Measurements from ENCODE around the gene FHOD3.
A peak's percentile ranks its signal among the peaks of the same experiment; 100 is the strongest.

Gene FHOD3

DNA sequence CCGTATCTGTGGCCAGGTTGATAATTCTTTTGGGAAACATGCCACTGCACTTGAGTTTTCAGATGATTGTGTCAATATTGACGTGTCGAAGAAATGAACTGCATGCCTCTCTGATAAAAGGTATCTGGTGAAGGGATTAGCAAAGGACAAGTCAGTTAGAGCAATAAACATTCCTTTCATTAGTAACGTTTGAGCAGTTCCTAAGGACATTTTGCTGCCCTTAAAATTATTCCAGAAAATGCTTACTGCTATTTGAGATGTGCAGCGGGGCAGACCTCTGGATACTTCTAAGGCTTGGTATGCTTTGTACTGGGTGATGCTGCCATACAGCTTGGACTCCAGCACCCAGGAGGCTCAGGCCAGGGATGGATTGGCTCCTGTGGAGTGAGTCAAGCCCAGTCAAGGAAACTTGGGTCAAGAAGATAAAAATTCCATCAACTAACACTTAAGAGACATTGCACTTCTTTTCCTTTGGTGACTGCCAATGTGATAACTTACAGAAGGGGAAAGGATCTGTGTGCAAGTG lies 166.7 kb downstream of the FHOD3 start:
- ChIA-PET CTCF (interaction anchor here (0.7 kb wide), 3 partner anchors 165 to 1036 kb away, joined by 3 to 4 read pairs (median 3); no protein-coding TSS in a partner anchor), POLR2A (no interaction called here)
- TF ChIP-seq TCF7L2 (IDR thresholded peaks at IDR 0.05; ENCODE audit: borderline replicate concordance, low read depth, low read length) (0 out of 2 replicates have a peak, but pooled peaks have one; percentile 67), ZFP69B (tag by site-specific recombination; IDR thresholded peaks at IDR 0.05) (no peak), ZNF548 (tag by site-specific recombination; IDR thresholded peaks at IDR 0.05) (no peak), ZNF792 (tag by site-specific recombination; IDR thresholded peaks at IDR 0.05) (no peak), ZNF223 (tag by site-specific recombination; IDR thresholded peaks at IDR 0.05) (no peak), OVOL3 (tag by site-specific recombination; IDR thresholded peaks at IDR 0.05) (peak; percentile 57; the same call in 1 of the 2 replicates), FEZF1 (tag by site-specific recombination; IDR thresholded peaks at IDR 0.05) (peak; percentile 87), OSR2 (tag by site-specific recombination; IDR thresholded peaks at IDR 0.05) (peak; percentile 26; the same call in 1 of the 2 replicates), ZNF843 (tag by site-specific recombination; IDR thresholded peaks at IDR 0.05) (peak; percentile 26; the same call in 1 of the 2 replicates), MYNN (tag by site-specific recombination; IDR thresholded peaks at IDR 0.05; ENCODE audit: borderline replicate concordance) (no peak), ZNF416 (tag by site-specific recombination; IDR thresholded peaks at IDR 0.05) (no peak), ZNF10 (tag by site-specific recombination; IDR thresholded peaks at IDR 0.05) (0 out of 2 replicates have a peak, but pooled peaks have one; percentile 28)
- TF ChIP-seq, protein P1, sequence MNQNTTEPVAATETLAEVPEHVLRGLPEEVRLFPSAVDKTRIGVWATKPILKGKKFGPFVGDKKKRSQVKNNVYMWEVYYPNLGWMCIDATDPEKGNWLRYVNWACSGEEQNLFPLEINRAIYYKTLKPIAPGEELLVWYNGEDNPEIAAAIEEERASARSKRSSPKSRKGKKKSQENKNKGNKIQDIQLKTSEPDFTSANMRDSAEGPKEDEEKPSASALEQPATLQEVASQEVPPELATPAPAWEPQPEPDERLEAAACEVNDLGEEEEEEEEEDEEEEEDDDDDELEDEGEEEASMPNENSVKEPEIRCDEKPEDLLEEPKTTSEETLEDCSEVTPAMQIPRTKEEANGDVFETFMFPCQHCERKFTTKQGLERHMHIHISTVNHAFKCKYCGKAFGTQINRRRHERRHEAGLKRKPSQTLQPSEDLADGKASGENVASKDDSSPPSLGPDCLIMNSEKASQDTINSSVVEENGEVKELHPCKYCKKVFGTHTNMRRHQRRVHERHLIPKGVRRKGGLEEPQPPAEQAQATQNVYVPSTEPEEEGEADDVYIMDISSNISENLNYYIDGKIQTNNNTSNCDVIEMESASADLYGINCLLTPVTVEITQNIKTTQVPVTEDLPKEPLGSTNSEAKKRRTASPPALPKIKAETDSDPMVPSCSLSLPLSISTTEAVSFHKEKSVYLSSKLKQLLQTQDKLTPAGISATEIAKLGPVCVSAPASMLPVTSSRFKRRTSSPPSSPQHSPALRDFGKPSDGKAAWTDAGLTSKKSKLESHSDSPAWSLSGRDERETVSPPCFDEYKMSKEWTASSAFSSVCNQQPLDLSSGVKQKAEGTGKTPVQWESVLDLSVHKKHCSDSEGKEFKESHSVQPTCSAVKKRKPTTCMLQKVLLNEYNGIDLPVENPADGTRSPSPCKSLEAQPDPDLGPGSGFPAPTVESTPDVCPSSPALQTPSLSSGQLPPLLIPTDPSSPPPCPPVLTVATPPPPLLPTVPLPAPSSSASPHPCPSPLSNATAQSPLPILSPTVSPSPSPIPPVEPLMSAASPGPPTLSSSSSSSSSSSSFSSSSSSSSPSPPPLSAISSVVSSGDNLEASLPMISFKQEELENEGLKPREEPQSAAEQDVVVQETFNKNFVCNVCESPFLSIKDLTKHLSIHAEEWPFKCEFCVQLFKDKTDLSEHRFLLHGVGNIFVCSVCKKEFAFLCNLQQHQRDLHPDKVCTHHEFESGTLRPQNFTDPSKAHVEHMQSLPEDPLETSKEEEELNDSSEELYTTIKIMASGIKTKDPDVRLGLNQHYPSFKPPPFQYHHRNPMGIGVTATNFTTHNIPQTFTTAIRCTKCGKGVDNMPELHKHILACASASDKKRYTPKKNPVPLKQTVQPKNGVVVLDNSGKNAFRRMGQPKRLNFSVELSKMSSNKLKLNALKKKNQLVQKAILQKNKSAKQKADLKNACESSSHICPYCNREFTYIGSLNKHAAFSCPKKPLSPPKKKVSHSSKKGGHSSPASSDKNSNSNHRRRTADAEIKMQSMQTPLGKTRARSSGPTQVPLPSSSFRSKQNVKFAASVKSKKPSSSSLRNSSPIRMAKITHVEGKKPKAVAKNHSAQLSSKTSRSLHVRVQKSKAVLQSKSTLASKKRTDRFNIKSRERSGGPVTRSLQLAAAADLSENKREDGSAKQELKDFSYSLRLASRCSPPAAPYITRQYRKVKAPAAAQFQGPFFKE (tag by site-specific recombination; IDR thresholded peaks at IDR 0.05; ENCODE audit: borderline replicate concordance) = no peak
- TF ChIP-seq, protein P2, sequence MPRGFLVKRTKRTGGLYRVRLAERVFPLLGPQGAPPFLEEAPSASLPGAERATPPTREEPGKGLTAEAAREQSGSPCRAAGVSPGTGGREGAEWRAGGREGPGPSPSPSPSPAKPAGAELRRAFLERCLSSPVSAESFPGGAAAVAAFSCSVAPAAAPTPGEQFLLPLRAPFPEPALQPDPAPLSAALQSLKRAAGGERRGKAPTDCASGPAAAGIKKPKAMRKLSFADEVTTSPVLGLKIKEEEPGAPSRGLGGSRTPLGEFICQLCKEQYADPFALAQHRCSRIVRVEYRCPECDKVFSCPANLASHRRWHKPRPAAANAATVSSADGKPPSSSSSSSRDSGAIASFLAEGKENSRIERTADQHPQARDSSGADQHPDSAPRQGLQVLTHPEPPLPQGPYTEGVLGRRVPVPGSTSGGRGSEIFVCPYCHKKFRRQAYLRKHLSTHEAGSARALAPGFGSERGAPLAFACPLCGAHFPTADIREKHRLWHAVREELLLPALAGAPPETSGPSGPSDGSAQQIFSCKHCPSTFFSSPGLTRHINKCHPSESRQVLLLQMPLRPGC (tag by site-specific recombination; IDR thresholded peaks at IDR 0.05) = no peak
- TF ChIP-seq, protein P3, sequence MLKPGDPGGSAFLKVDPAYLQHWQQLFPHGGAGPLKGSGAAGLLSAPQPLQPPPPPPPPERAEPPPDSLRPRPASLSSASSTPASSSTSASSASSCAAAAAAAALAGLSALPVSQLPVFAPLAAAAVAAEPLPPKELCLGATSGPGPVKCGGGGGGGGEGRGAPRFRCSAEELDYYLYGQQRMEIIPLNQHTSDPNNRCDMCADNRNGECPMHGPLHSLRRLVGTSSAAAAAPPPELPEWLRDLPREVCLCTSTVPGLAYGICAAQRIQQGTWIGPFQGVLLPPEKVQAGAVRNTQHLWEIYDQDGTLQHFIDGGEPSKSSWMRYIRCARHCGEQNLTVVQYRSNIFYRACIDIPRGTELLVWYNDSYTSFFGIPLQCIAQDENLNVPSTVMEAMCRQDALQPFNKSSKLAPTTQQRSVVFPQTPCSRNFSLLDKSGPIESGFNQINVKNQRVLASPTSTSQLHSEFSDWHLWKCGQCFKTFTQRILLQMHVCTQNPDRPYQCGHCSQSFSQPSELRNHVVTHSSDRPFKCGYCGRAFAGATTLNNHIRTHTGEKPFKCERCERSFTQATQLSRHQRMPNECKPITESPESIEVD (tag by site-specific recombination; IDR thresholded peaks at IDR 0.05) = peak; percentile 45; the same call in 1 of the 2 replicates
- no peaks in the 10 kb centered on the region for H3K9me3 ChIP-seq (ENCODE audit: control insufficient read depth, insufficient read depth, low read depth, low read length)
- no peak overlapping the region for H3K4me3 ChIP-seq (ENCODE audit: low read depth, low read length)
- H3K36me3 ChIP-seq (ENCODE audit: control insufficient read depth in 2 of 2, insufficient read depth in 1 of 2, low read length in 2 of 2) = no peaks in the 10 kb centered on the region
- H3K27ac ChIP-seq (ENCODE audit: extremely low read depth, low read depth, low read length) = no peak overlapping the region
- H3K4me1 ChIP-seq (ENCODE audit: control insufficient read depth, insufficient read depth, low read length) = no peaks in the 10 kb centered on the region

DNA sequence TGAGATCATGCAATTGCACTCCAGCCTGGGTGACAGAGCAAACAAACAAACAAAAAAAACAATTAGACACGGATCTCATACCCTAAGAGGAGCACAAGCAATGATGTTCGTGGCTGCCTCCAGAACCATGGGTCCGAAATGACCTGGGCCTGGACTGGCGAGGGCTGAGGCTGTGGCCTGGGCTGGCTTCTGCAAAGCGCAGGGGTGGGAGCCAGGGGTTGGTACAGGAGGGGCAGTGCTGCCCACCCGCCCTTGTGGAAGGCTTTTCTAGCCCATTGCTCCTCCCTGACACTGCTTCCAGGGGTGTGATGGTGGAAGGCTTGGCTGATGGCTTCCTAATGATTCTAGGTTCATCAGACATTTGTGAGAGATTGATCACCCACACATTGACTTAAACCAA lies 167.8 kb downstream of the FHOD3 start:
- Histone ChIP-seq H3K4me1 (ENCODE audit: control insufficient read depth, insufficient read depth, low read length) (no peaks in the 10 kb centered on the region), H3K4me3 (ENCODE audit: low read depth, low read length) (no peak overlapping the region), H3K27ac (ENCODE audit: extremely low read depth, low read depth, low read length) (no peak overlapping the region), H3K9me3 (ENCODE audit: control insufficient read depth, insufficient read depth, low read depth, low read length) (no peaks in the 10 kb centered on the region), H3K36me3 (ENCODE audit: control insufficient read depth in 2 of 2, insufficient read depth in 1 of 2, low read length in 2 of 2) (no peaks in the 10 kb centered on the region)
- ChIA-PET POLR2A (no interaction called here), CTCF (no interaction called here)
- no peak for TF ChIP-seq HOXD13 (CRISPR knock-in tag; IDR thresholded peaks at IDR 0.05; ENCODE audit: borderline replicate concordance)
- TF ChIP-seq, protein P4, sequence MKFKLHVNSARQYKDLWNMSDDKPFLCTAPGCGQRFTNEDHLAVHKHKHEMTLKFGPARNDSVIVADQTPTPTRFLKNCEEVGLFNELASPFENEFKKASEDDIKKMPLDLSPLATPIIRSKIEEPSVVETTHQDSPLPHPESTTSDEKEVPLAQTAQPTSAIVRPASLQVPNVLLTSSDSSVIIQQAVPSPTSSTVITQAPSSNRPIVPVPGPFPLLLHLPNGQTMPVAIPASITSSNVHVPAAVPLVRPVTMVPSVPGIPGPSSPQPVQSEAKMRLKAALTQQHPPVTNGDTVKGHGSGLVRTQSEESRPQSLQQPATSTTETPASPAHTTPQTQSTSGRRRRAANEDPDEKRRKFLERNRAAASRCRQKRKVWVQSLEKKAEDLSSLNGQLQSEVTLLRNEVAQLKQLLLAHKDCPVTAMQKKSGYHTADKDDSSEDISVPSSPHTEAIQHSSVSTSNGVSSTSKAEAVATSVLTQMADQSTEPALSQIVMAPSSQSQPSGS (tag by site-specific recombination; IDR thresholded peaks at IDR 0.05; ENCODE audit: low read depth) = no peak
- TF ChIP-seq FEZF1 (tag by site-specific recombination; IDR thresholded peaks at IDR 0.05) = no peak
- TF ChIP-seq ZNF223 (tag by site-specific recombination; IDR thresholded peaks at IDR 0.05) = no peak
- TF ChIP-seq, protein P5, sequence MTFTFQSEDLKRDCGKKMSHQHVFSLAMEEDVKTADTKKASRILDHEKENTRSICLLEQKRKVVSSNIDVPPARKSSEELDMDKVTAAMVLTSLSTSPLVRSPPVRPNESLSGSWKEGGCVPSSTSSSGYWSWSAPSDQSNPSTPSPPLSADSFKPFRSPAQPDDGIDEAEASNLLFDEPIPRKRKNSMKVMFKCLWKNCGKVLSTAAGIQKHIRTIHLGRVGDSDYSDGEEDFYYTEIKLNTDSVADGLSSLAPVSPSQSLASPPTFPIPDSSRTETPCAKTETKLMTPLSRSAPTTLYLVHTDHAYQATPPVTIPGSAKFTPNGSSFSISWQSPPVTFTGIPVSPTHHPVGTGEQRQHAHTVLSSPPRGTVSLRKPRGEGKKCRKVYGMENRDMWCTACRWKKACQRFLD (tag by site-specific recombination; IDR thresholded peaks at IDR 0.05) = no peak
- TF ChIP-seq ZNF624 (tag by site-specific recombination; IDR thresholded peaks at IDR 0.05) = no peak
- TF ChIP-seq, protein P6, sequence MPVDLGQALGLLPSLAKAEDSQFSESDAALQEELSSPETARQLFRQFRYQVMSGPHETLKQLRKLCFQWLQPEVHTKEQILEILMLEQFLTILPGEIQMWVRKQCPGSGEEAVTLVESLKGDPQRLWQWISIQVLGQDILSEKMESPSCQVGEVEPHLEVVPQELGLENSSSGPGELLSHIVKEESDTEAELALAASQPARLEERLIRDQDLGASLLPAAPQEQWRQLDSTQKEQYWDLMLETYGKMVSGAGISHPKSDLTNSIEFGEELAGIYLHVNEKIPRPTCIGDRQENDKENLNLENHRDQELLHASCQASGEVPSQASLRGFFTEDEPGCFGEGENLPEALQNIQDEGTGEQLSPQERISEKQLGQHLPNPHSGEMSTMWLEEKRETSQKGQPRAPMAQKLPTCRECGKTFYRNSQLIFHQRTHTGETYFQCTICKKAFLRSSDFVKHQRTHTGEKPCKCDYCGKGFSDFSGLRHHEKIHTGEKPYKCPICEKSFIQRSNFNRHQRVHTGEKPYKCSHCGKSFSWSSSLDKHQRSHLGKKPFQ (tag by site-specific recombination; IDR thresholded peaks at IDR 0.05) = no peak
- no peak for TF ChIP-seq ZNF76 (tag by site-specific recombination; IDR thresholded peaks at IDR 0.05; ENCODE audit: borderline replicate concordance, low read depth)
